Neural progenitor cell (in vitro differentiated cells): ENCODE data around the gene ZNF592. TPM values are rescaled to one million over a fixed set of nuclear protein-coding genes. Genes with fewer than 3 reads are reported as not detected.

Experiments used
- DNase-seq: peaks from one replicate; pipeline ENCODE4 v3.0.0-alpha.2; 2016; ENCODE audit warnings: low spot score
- H2AFZ ChIP-seq: fragments of 200-600 bp; sonication (generic); replicated peaks from 2 replicates; pipeline ENCODE4 v1.6.1; 2016; ENCODE audit warnings: antibody characterized with exemption
- H3F3A ChIP-seq: fragments of 200-600 bp; sonication (generic); 2 replicates; pipeline ENCODE4 v1.6.1; 2016; ENCODE audit warnings: antibody characterized with exemption, low read depth
- H3K27ac ChIP-seq: fragments of 200-600 bp; sonication (generic); 2 replicates; pipeline ENCODE4 v1.5.1; 2016; ENCODE audit warnings: mild to moderate bottlenecking
- H3K27me3 ChIP-seq: fragments of 200-600 bp; sonication (generic); 2 replicates; pipeline ENCODE4 v1.6.1; 2016; ENCODE audit warnings: mild to moderate bottlenecking, moderate library complexity
- H3K36me3 ChIP-seq: fragments of 200-600 bp; sonication (generic); 2 replicates; pipeline ENCODE4 v1.5.1; 2016
- H3K4me1 ChIP-seq: fragments of 200-600 bp; sonication (generic); 2 replicates; pipeline ENCODE4 v1.6.1; 2016; ENCODE audit warnings: mixed run types
- H3K4me2 ChIP-seq: fragments of 200-600 bp; sonication (generic); 2 replicates; pipeline ENCODE4 v1.6.1; 2016
- H3K4me3 ChIP-seq: fragments of 200-600 bp; sonication (generic); 2 replicates; pipeline ENCODE4 v1.5.1; 2016
- H3K79me2 ChIP-seq: fragments of 200-600 bp; sonication (generic); 2 replicates; pipeline ENCODE4 v1.6.1; 2016; ENCODE audit warnings: low read depth
- H3K9ac ChIP-seq: fragments of 200-600 bp; sonication (generic); 2 replicates; pipeline ENCODE4 v1.6.1; 2016
- H3K9me3 ChIP-seq: fragments of 200-600 bp; sonication (generic); 2 replicates; pipeline ENCODE4 v1.5.1; 2016; ENCODE audit warnings: low read depth
- H4K20me1 ChIP-seq: fragments of 200-600 bp; sonication (generic); 2 replicates; pipeline ENCODE4 v1.6.1; 2016; ENCODE audit warnings: low read depth
- H3K27ac Mint-ChIP-seq: 3 replicates; pipeline ENCODE4 v1.8.0; 2021; ENCODE audit warnings: mixed read lengths
- H3K27me3 Mint-ChIP-seq: 2 replicates; pipeline ENCODE4 v1.8.0; 2022; ENCODE audit warnings: low read depth, mild to moderate bottlenecking, inconsistent platforms, moderate library complexity, mixed read lengths; ENCODE audit not compliant: insufficient read depth
- H3K36me3 Mint-ChIP-seq: 3 replicates; pipeline ENCODE4 v1.8.0; 2021; ENCODE audit warnings: mixed read lengths
- H3K4me1 Mint-ChIP-seq: 3 replicates; pipeline ENCODE4 v1.8.0; 2021; ENCODE audit warnings: mixed read lengths
- H3K4me3 Mint-ChIP-seq: 3 replicates; pipeline ENCODE4 v1.8.0; 2021; ENCODE audit warnings: mild to moderate bottlenecking, moderate library complexity, mixed read lengths
- H3K9me3 Mint-ChIP-seq: 3 replicates; pipeline ENCODE4 v1.8.0; 2020; ENCODE audit warnings: mixed read lengths
- CTCF ChIP-seq: fragments of 200-600 bp; sonication (generic); IDR thresholded peaks from 2 replicates; pipeline ENCODE4 v1.5.1; 2017; ENCODE audit warnings: antibody characterized with exemption, mild to moderate bottlenecking
- EZH2 ChIP-seq: fragments of 200-600 bp; sonication (generic); IDR thresholded peaks from 2 replicates; pipeline ENCODE4 v1.6.1; 2017; ENCODE audit warnings: antibody characterized with exemption, mild to moderate bottlenecking, moderate library complexity
- EZH2phosphoT487 ChIP-seq: fragments of 200-600 bp; sonication (generic); IDR thresholded peaks from 2 replicates; pipeline ENCODE4 v1.6.1; 2017; ENCODE audit warnings: antibody characterized with exemption
- total RNA-seq: library from RNA; depleted of rRNA; stranded (reverse); fragments of >200 nt; gene quantifications from 2 replicates; pipeline ENCODE4 v1.2.3, GENCODE V29; 2015; ENCODE audit warnings: low replicate concordance

The ZNF592 gene
- 5.8 and 10.3 TPM in 2 replicates for total RNA-seq

- Mint-ChIP-seq H3K36me3 (peaks cover 3% of the 10 kb centered on the region), H3K27me3 (no peaks in the 10 kb centered on the region), H3K4me1 (peaks cover 31% of the 10 kb centered on the region), H3K4me3 (peak within 1 kb of the TSS; percentile 97), H3K9me3 (no peaks in the 10 kb centered on the region), H3K27ac (peak within 1 kb of the TSS; percentile 99)
- H3K27ac ChIP-seq: peak within 1 kb of the TSS; percentile 80
- peak within 1 kb of the TSS; percentile 96 for H2AFZ ChIP-seq
- no peaks in the 10 kb centered on the region for H3K27me3 ChIP-seq
- TF ChIP-seq EZH2phosphoT487 (no peak), CTCF (no peak), EZH2 (no peak)
- H3K4me2 ChIP-seq: peak within 1 kb of the TSS; percentile 92
- H3K9ac ChIP-seq: peak within 1 kb of the TSS; percentile 53
- no peaks in the 10 kb centered on the region for H3K36me3 ChIP-seq
- peak; percentile 90 for DNase-seq
- peaks cover 56% of the 10 kb centered on the region for H3K79me2 ChIP-seq
- peaks cover 22% of the 10 kb centered on the region for H3K4me1 ChIP-seq
- peaks cover 38% of the 10 kb centered on the region for H3F3A ChIP-seq
- H3K9me3 ChIP-seq: no peaks in the 10 kb centered on the region
- H4K20me1 ChIP-seq: peaks cover 25% of the 10 kb centered on the region
- H3K4me3 ChIP-seq: peak within 1 kb of the TSS; percentile 74
These were observed at the start of gene ZNF592 for GRCh38 chr15:84748274-84749110. Gene ZNF592 (plus strand): TSS chr15:84748592. CDS start chr15:84782676, 34,084 bp downstream.

GRCh38 chr15:84699538-84700191 is 48.7 kb upstream of the ZNF592 start:
- no peaks in the 10 kb centered on the region for H3K9me3 Mint-ChIP-seq
- H3K4me3 Mint-ChIP-seq: no peak overlapping the region
- H3K27me3 Mint-ChIP-seq: peaks cover 2% of the 10 kb centered on the region
- no peak overlapping the region for H3K27ac Mint-ChIP-seq
- H3K79me2 ChIP-seq: peaks cover 100% of the 10 kb centered on the region
- H3K36me3 Mint-ChIP-seq: peaks cover 7% of the 10 kb centered on the region
- TF ChIP-seq EZH2 (no peak), EZH2phosphoT487 (no peak), CTCF (no peak)
- no peak overlapping the region for H3K9ac ChIP-seq
- H3K4me3 ChIP-seq: no peak overlapping the region
- H3F3A ChIP-seq: peaks cover 7% of the 10 kb centered on the region
- no peak overlapping the region for H3K27ac ChIP-seq
- H2AFZ ChIP-seq: no peak overlapping the region
- no peak for DNase-seq
- no peaks in the 10 kb centered on the region for H3K9me3 ChIP-seq
- H3K36me3 ChIP-seq: no peaks in the 10 kb centered on the region
- H4K20me1 ChIP-seq: peaks cover 84% of the 10 kb centered on the region
- no peak overlapping the region for H3K4me2 ChIP-seq
- H3K4me1 ChIP-seq: no peaks in the 10 kb centered on the region
- no peaks in the 10 kb centered on the region for H3K27me3 ChIP-seq
- H3K4me1 Mint-ChIP-seq: no peaks in the 10 kb centered on the region

GRCh38 chr15:84702961-84703482 is 45.4 kb upstream of the ZNF592 start:
- Histone ChIP-seq H3K4me2 (no peak overlapping the region), H3K36me3 (no peaks in the 10 kb centered on the region), H3F3A (peaks cover 17% of the 10 kb centered on the region), H3K4me3 (no peak overlapping the region), H4K20me1 (peaks cover 85% of the 10 kb centered on the region), H3K27me3 (no peaks in the 10 kb centered on the region), H3K27ac (no peak overlapping the region), H3K4me1 (no peaks in the 10 kb centered on the region), H3K9me3 (no peaks in the 10 kb centered on the region), H3K79me2 (peaks cover 100% of the 10 kb centered on the region), H3K9ac (no peak overlapping the region), H2AFZ (no peak overlapping the region)
- Mint-ChIP-seq H3K36me3 (peaks cover 13% of the 10 kb centered on the region), H3K27ac (no peak overlapping the region), H3K27me3 (peaks cover 2% of the 10 kb centered on the region), H3K9me3 (no peaks in the 10 kb centered on the region), H3K4me3 (no peak overlapping the region), H3K4me1 (peaks cover 4% of the 10 kb centered on the region)
- DNase-seq: no peak
- TF ChIP-seq EZH2: no peak
- no peak for TF ChIP-seq EZH2phosphoT487
- no peak for TF ChIP-seq CTCF
